Activated CD4-positive, alpha-beta T cell treated with anti-CD3 and anti-CD28 coated beads, Interleukin-2, amount 50 U/mL, for 16 hours (primary cell): ENCODE measurements around the gene ZNF827.

Source experiments
- DNase-seq: peaks from one replicate; pipeline ENCODE4 v3.0.0-alpha.2; 2020

ZNF827 gene

GRCh38 chr4:145887241-145887991, 51.2 kb downstream of the ZNF827 start:
- no peak for DNase-seq

GRCh38 chr4:145886871-145887240, 51.8 kb downstream of the ZNF827 start:
- no peak for DNase-seq

GRCh38 chr4:145885666-145886065, 53.0 kb downstream of the ZNF827 start:
- DNase-seq: no peak

- no peak for DNase-seq
Observed at GRCh38 chr4:145884775-145885174, 53.8 kb downstream of the ZNF827 start.

GRCh38 chr4:145883101-145883694, 55.4 kb downstream of the ZNF827 start:
- DNase-seq: no peak

- DNase-seq: no peak
Observed at GRCh38 chr4:145882604-145883003, 56.0 kb downstream of the ZNF827 start.

GRCh38 chr4:145881989-145882388, 56.6 kb downstream of the ZNF827 start:
- DNase-seq: no peak

GRCh38 chr4:145881576-145881975, 57.0 kb downstream of the ZNF827 start:
- DNase-seq: no peak

- no peak for DNase-seq
Observed at GRCh38 chr4:145880355-145880960, 58.2 kb downstream of the ZNF827 start.

GRCh38 chr4:145879598-145879997, 59.0 kb downstream of the ZNF827 start:
- no peak for DNase-seq

GRCh38 chr4:145878501-145879435, 59.9 kb downstream of the ZNF827 start:
- DNase-seq: no peak

GRCh38 chr4:145876531-145877180, 62.0 kb downstream of the ZNF827 start:
- no peak for DNase-seq

GRCh38 chr4:145873901-145874300, 64.7 kb downstream of the ZNF827 start:
- no peak for DNase-seq

GRCh38 chr4:145871209-145871608, 67.4 kb downstream of the ZNF827 start:
- no peak for DNase-seq

GRCh38 chr4:145870155-145871020, 68.2 kb downstream of the ZNF827 start:
- no peak for DNase-seq

- DNase-seq: peak; percentile 62
Observed at GRCh38 chr4:145868637-145869409, 69.8 kb downstream of the ZNF827 start.

- no peak for DNase-seq
Observed at GRCh38 chr4:145867406-145867805, 71.2 kb downstream of the ZNF827 start.

- no peak for DNase-seq
Observed at GRCh38 chr4:145866991-145867390, 71.6 kb downstream of the ZNF827 start.

GRCh38 chr4:145865274-145865941, 73.2 kb downstream of the ZNF827 start:
- no peak for DNase-seq

GRCh38 chr4:145863191-145863590, 75.4 kb downstream of the ZNF827 start:
- DNase-seq: no peak
